SK-MEL-5 (cell line): ENCODE measurements around the gene JMJD1C. TPM values are rescaled to one million over a fixed set of nuclear protein-coding genes. Genes with fewer than 3 reads are reported as not detected.
A peak's percentile ranks its signal among the peaks of the same experiment; 100 is the strongest.
"Not testable (repeated sequence)": the region's sequence is repeated elsewhere in the genome, so short reads cannot be mapped to it uniquely, and the experiment has no call there.

Experiments
- DNase-seq: peaks from one replicate; pipeline ENCODE4 v3.0.0-alpha.2; 2016; ENCODE audit warnings: low read depth, low spot score
- in situ Hi-C: cut with HindIII; loops from 2 replicates; pipeline ENCODE4 v1.10.0; 2016; ENCODE audit warnings: low sequenced_read_pairs, high pct_unique_total_duplicates, low pct_unique_long_range_greater_than_20kb
- total RNA-seq: library from RNA; depleted of rRNA; stranded (reverse); fragments of >200 nt; shearing (Covaris generic); gene quantifications from 2 replicates; pipeline ENCODE4 v1.2.3, GENCODE V29; 2014

Gene JMJD1C
- total RNA-seq, 1 experiment from 2014 or later, result 30.1 TPM

- in situ Hi-C loops, result no loop called here
- DNase-seq, result no peak
Observed at GRCh38 chr10:63300801-63301200, 165.0 kb downstream of the JMJD1C start.

- DNase-seq, result no peak
- in situ Hi-C loops, result no loop called here
Observed at GRCh38 chr10:63297941-63298340, 167.8 kb downstream of the JMJD1C start.

- in situ Hi-C loops, result no loop called here
- no peak for DNase-seq
Observed at GRCh38 chr10:63294781-63295180, 171.0 kb downstream of the JMJD1C start.

GRCh38 chr10:63292847-63293246 lies 172.9 kb downstream of the JMJD1C start:
- DNase-seq, in situ Hi-C loops: not testable (repeated sequence)

GRCh38 chr10:63288170-63288569 lies 177.6 kb downstream of the JMJD1C start:
- in situ Hi-C loops, result no loop called here

GRCh38 chr10:63286754-63287264 lies 179.0 kb downstream of the JMJD1C start:
- no peak for DNase-seq
- in situ Hi-C loops, result no loop called here

More at GRCh38 chr10:63288170-63288569, 177.6 kb downstream of the JMJD1C start:
- no peak for DNase-seq

GRCh38 chr10:63286340-63286739 lies 179.4 kb downstream of the JMJD1C start:
- in situ Hi-C loops, result no loop called here
- DNase-seq, result no peak

GRCh38 chr10:63283901-63284300 lies 181.9 kb downstream of the JMJD1C start:
- DNase-seq, in situ Hi-C loops: not testable (repeated sequence)

- peak; percentile 17 for DNase-seq
- in situ Hi-C loops, result no loop called here
Observed at GRCh38 chr10:63283093-63283492, 182.7 kb downstream of the JMJD1C start.

- no peak for DNase-seq
- in situ Hi-C loops, result no loop called here
Observed at GRCh38 chr10:63281967-63282366, 183.8 kb downstream of the JMJD1C start.

GRCh38 chr10:63280386-63280785 lies 185.4 kb downstream of the JMJD1C start:
- in situ Hi-C loops, result no loop called here

GRCh38 chr10:63275094-63275493 lies 190.7 kb downstream of the JMJD1C start:
- in situ Hi-C loops, result no loop called here
- DNase-seq, result no peak

More at GRCh38 chr10:63280386-63280785, 185.4 kb downstream of the JMJD1C start:
- no peak for DNase-seq

GRCh38 chr10:63273577-63273976 lies 192.2 kb downstream of the JMJD1C start:
- DNase-seq, result no peak
- in situ Hi-C loops, result no loop called here

GRCh38 chr10:63268798-63269503 lies 196.8 kb downstream of the JMJD1C start:
- in situ Hi-C loops, result no loop called here
- peak; percentile 92 for DNase-seq

GRCh38 chr10:63268149-63268797 lies 197.5 kb downstream of the JMJD1C start:
- peak; percentile 32 for DNase-seq
- in situ Hi-C loops, result no loop called here

GRCh38 chr10:63267414-63268148 lies 198.2 kb downstream of the JMJD1C start:
- DNase-seq, result peak; percentile 53
- in situ Hi-C loops, result no loop called here

- in situ Hi-C loops, result no loop called here
- DNase-seq, result no peak
Observed at GRCh38 chr10:63266391-63267316, 199.1 kb downstream of the JMJD1C start.
